ENCODE results near the gene PAPSS2.
"Not testable (repeated sequence)": the region's sequence is repeated elsewhere in the genome, so short reads cannot be mapped to it uniquely, and the experiment has no call there.

PAPSS2 gene

GRCh38 chr10:87712913-87713616 lies 53.4 kb downstream of the PAPSS2 start:
- no peak for DNase-seq

- DNase-seq = no peak
These were observed 54.0 kb downstream of the PAPSS2 start for GRCh38 chr10:87713707-87714106.

GRCh38 chr10:87715552-87716347 lies 56.1 kb downstream of the PAPSS2 start:
- DNase-seq = no peak

- DNase-seq = no peak
These were observed 56.6 kb downstream of the PAPSS2 start for GRCh38 chr10:87716348-87716670.

- DNase-seq = no peak
These were observed 61.0 kb downstream of the PAPSS2 start for GRCh38 chr10:87720665-87721064.

- DNase-seq = no peak
These were observed 62.1 kb downstream of the PAPSS2 start for GRCh38 chr10:87721781-87722180.

- no peak for DNase-seq
These were observed 63.0 kb downstream of the PAPSS2 start for GRCh38 chr10:87722716-87723115.

GRCh38 chr10:87723500-87723899 lies 63.8 kb downstream of the PAPSS2 start:
- DNase-seq = no peak

GRCh38 chr10:87724789-87725188 lies 65.1 kb downstream of the PAPSS2 start:
- no peak for DNase-seq

GRCh38 chr10:87729940-87730339 lies 70.3 kb downstream of the PAPSS2 start:
- no peak for DNase-seq

GRCh38 chr10:87733081-87733480 lies 73.4 kb downstream of the PAPSS2 start:
- DNase-seq = no peak

GRCh38 chr10:87734987-87735827 lies 75.5 kb downstream of the PAPSS2 start:
- DNase-seq = no peak

GRCh38 chr10:87738253-87738652 lies 78.6 kb downstream of the PAPSS2 start:
- DNase-seq = not testable (repeated sequence)

GRCh38 chr10:87739703-87740102 lies 80.0 kb downstream of the PAPSS2 start:
- no peak for DNase-seq

GRCh38 chr10:87740254-87740655 lies 80.6 kb downstream of the PAPSS2 start:
- DNase-seq = no peak

- DNase-seq = not testable (repeated sequence)
These were observed 83.4 kb downstream of the PAPSS2 start for GRCh38 chr10:87742992-87743610.

- DNase-seq = no peak
These were observed 84.9 kb downstream of the PAPSS2 start for GRCh38 chr10:87744606-87745005.

- no peak for DNase-seq
These were observed 87.2 kb downstream of the PAPSS2 start for GRCh38 chr10:87746911-87747310.

- not testable (repeated sequence) for DNase-seq
These were observed 88.6 kb downstream of the PAPSS2 start for GRCh38 chr10:87748244-87748643.

GRCh38 chr10:87750001-87750671 lies 90.5 kb downstream of the PAPSS2 start:
- no peak for DNase-seq

GRCh38 chr10:87750817-87751216 lies 91.1 kb downstream of the PAPSS2 start:
- no peak for DNase-seq

- no peak for DNase-seq
These were observed 91.6 kb downstream of the PAPSS2 start for GRCh38 chr10:87751274-87751673.

GRCh38 chr10:87752566-87752965 lies 92.9 kb downstream of the PAPSS2 start:
- DNase-seq = no peak
